Measurements from ENCODE around the gene CACNA1D. TPM values are rescaled to one million over a fixed set of nuclear protein-coding genes. Genes with fewer than 3 reads are reported as not detected.

Gene CACNA1D
- total and polyA plus RNA-seq, 5 donors from 2014 or later = 0.03 to 0.44 TPM; not detected in 3

- peaks cover 5% of the 10 kb centered on the region for H3K27me3 Mint-ChIP-seq
- no peak overlapping the region for H3K27ac Mint-ChIP-seq
- H3K9me3 Mint-ChIP-seq = no peaks in the 10 kb centered on the region
- ATAC-seq (ENCODE audit: low read depth in 2 of 2) = no peak
- no peak overlapping the region for H3K27ac ChIP-seq (ENCODE audit: insufficient read depth, low read length, poor library complexity, severe bottlenecking)
- H3K27me3 ChIP-seq (ENCODE audit: control insufficient read depth, insufficient read depth, low read length) = peaks cover 2% of the 10 kb centered on the region
- no peaks in the 10 kb centered on the region for H3K9me3 ChIP-seq (ENCODE audit: control insufficient read depth in 2 of 2, low read length in 2 of 2)
- no peak for DNase-seq
- no peaks in the 10 kb centered on the region for H3K36me3 ChIP-seq (ENCODE audit: control insufficient read depth, insufficient read depth, low read length)
- no peaks in the 10 kb centered on the region for H3K4me1 ChIP-seq (ENCODE audit: control insufficient read depth, insufficient read depth, low read length, poor library complexity, severe bottlenecking)
- H3K4me1 Mint-ChIP-seq = no peaks in the 10 kb centered on the region
- H3K4me3 Mint-ChIP-seq = no peak overlapping the region
- H3K4me3 ChIP-seq (ENCODE audit: low read depth, low read length) = no peak overlapping the region
- no peaks in the 10 kb centered on the region for H3K36me3 Mint-ChIP-seq
These were observed 296.1 kb downstream of the CACNA1D start for GRCh38 chr3:53790470-53790869.

GRCh38 chr3:53791317-53791716 lies 296.9 kb downstream of the CACNA1D start:
- Mint-ChIP-seq H3K4me1 (no peaks in the 10 kb centered on the region), H3K9me3 (no peaks in the 10 kb centered on the region), H3K27me3 (peaks cover 8% of the 10 kb centered on the region), H3K4me3 (no peak overlapping the region), H3K36me3 (no peaks in the 10 kb centered on the region), H3K27ac (no peak overlapping the region)
- Histone ChIP-seq H3K9me3 (ENCODE audit: control insufficient read depth in 2 of 2, low read length in 2 of 2) (no peaks in the 10 kb centered on the region), H3K4me1 (ENCODE audit: control insufficient read depth, insufficient read depth, low read length, poor library complexity, severe bottlenecking) (no peaks in the 10 kb centered on the region), H3K36me3 (ENCODE audit: control insufficient read depth, insufficient read depth, low read length) (no peaks in the 10 kb centered on the region), H3K27me3 (ENCODE audit: control insufficient read depth, insufficient read depth, low read length) (peaks cover 2% of the 10 kb centered on the region), H3K4me3 (ENCODE audit: low read depth, low read length) (no peak overlapping the region), H3K27ac (ENCODE audit: insufficient read depth, low read length, poor library complexity, severe bottlenecking) (no peak overlapping the region)
- DNase-seq (no peak), ATAC-seq (ENCODE audit: low read depth in 2 of 2) (no peak)

- Mint-ChIP-seq H3K36me3 (no peaks in the 10 kb centered on the region), H3K9me3 (no peaks in the 10 kb centered on the region), H3K4me1 (no peaks in the 10 kb centered on the region), H3K4me3 (no peak overlapping the region), H3K27me3 (peaks cover 11% of the 10 kb centered on the region), H3K27ac (no peak overlapping the region)
- H3K27me3 ChIP-seq (ENCODE audit: control insufficient read depth, insufficient read depth, low read length) = peaks cover 2% of the 10 kb centered on the region
- DNase-seq (no peak), ATAC-seq (ENCODE audit: low read depth in 2 of 2) (no peak)
- no peaks in the 10 kb centered on the region for H3K36me3 ChIP-seq (ENCODE audit: control insufficient read depth, insufficient read depth, low read length)
- H3K9me3 ChIP-seq (ENCODE audit: control insufficient read depth in 2 of 2, low read length in 2 of 2) = no peaks in the 10 kb centered on the region
- H3K4me1 ChIP-seq (ENCODE audit: control insufficient read depth, insufficient read depth, low read length, poor library complexity, severe bottlenecking) = no peaks in the 10 kb centered on the region
- H3K4me3 ChIP-seq (ENCODE audit: low read depth, low read length) = no peak overlapping the region
- no peak overlapping the region for H3K27ac ChIP-seq (ENCODE audit: insufficient read depth, low read length, poor library complexity, severe bottlenecking)
These were observed 298.5 kb downstream of the CACNA1D start for GRCh38 chr3:53792866-53793265.

- Mint-ChIP-seq H3K9me3 (no peaks in the 10 kb centered on the region), H3K36me3 (no peaks in the 10 kb centered on the region), H3K4me1 (no peaks in the 10 kb centered on the region), H3K4me3 (no peak overlapping the region), H3K27ac (no peak overlapping the region), H3K27me3 (peaks cover 11% of the 10 kb centered on the region)
- H3K4me3 ChIP-seq (ENCODE audit: low read depth, low read length) = no peak overlapping the region
- no peaks in the 10 kb centered on the region for H3K4me1 ChIP-seq (ENCODE audit: control insufficient read depth, insufficient read depth, low read length, poor library complexity, severe bottlenecking)
- H3K27ac ChIP-seq (ENCODE audit: insufficient read depth, low read length, poor library complexity, severe bottlenecking) = no peak overlapping the region
- no peak for ATAC-seq (ENCODE audit: low read depth in 2 of 2)
- no peaks in the 10 kb centered on the region for H3K9me3 ChIP-seq (ENCODE audit: control insufficient read depth in 2 of 2, low read length in 2 of 2)
- H3K27me3 ChIP-seq (ENCODE audit: control insufficient read depth, insufficient read depth, low read length) = peaks cover 2% of the 10 kb centered on the region
- DNase-seq = no peak
- no peaks in the 10 kb centered on the region for H3K36me3 ChIP-seq (ENCODE audit: control insufficient read depth, insufficient read depth, low read length)
These were observed 300.2 kb downstream of the CACNA1D start for GRCh38 chr3:53794597-53794996.

GRCh38 chr3:53795176-53795575 lies 300.8 kb downstream of the CACNA1D start:
- no peak for ATAC-seq (ENCODE audit: low read depth in 2 of 2)
- Mint-ChIP-seq H3K27me3 (peaks cover 11% of the 10 kb centered on the region), H3K9me3 (no peaks in the 10 kb centered on the region), H3K4me1 (no peaks in the 10 kb centered on the region), H3K36me3 (no peaks in the 10 kb centered on the region), H3K4me3 (no peak overlapping the region), H3K27ac (no peak overlapping the region)
- H3K36me3 ChIP-seq (ENCODE audit: control insufficient read depth, insufficient read depth, low read length) = no peaks in the 10 kb centered on the region
- no peak overlapping the region for H3K4me3 ChIP-seq (ENCODE audit: low read depth, low read length)
- DNase-seq = no peak
- no peak overlapping the region for H3K27ac ChIP-seq (ENCODE audit: insufficient read depth, low read length, poor library complexity, severe bottlenecking)
- H3K9me3 ChIP-seq (ENCODE audit: control insufficient read depth in 2 of 2, low read length in 2 of 2) = no peaks in the 10 kb centered on the region
- peaks cover 2% of the 10 kb centered on the region for H3K27me3 ChIP-seq (ENCODE audit: control insufficient read depth, insufficient read depth, low read length)
- no peaks in the 10 kb centered on the region for H3K4me1 ChIP-seq (ENCODE audit: control insufficient read depth, insufficient read depth, low read length, poor library complexity, severe bottlenecking)

GRCh38 chr3:53795789-53796560 lies 301.6 kb downstream of the CACNA1D start:
- DNase-seq (no peak), ATAC-seq (ENCODE audit: low read depth in 2 of 2) (no peak)
- Histone ChIP-seq H3K36me3 (ENCODE audit: control insufficient read depth, insufficient read depth, low read length) (no peaks in the 10 kb centered on the region), H3K4me1 (ENCODE audit: control insufficient read depth, insufficient read depth, low read length, poor library complexity, severe bottlenecking) (no peaks in the 10 kb centered on the region), H3K9me3 (ENCODE audit: control insufficient read depth in 2 of 2, low read length in 2 of 2) (no peaks in the 10 kb centered on the region), H3K27ac (ENCODE audit: insufficient read depth, low read length, poor library complexity, severe bottlenecking) (no peak overlapping the region), H3K27me3 (ENCODE audit: control insufficient read depth, insufficient read depth, low read length) (peaks cover 2% of the 10 kb centered on the region), H3K4me3 (ENCODE audit: low read depth, low read length) (no peak overlapping the region)
- no peaks in the 10 kb centered on the region for H3K4me1 Mint-ChIP-seq
- no peak overlapping the region for H3K4me3 Mint-ChIP-seq
- H3K27me3 Mint-ChIP-seq = peaks cover 11% of the 10 kb centered on the region
- no peaks in the 10 kb centered on the region for H3K36me3 Mint-ChIP-seq
- H3K27ac Mint-ChIP-seq = no peak overlapping the region
- no peaks in the 10 kb centered on the region for H3K9me3 Mint-ChIP-seq

GRCh38 chr3:53798144-53798543 lies 303.7 kb downstream of the CACNA1D start:
- ATAC-seq (ENCODE audit: low read depth in 2 of 2) = no peak

GRCh38 chr3:53799338-53799865 lies 305.0 kb downstream of the CACNA1D start:
- no peaks in the 10 kb centered on the region for H3K4me1 Mint-ChIP-seq
- no peak for DNase-seq

More at GRCh38 chr3:53798144-53798543, 303.7 kb downstream of the CACNA1D start:
- Mint-ChIP-seq H3K9me3 (no peaks in the 10 kb centered on the region), H3K4me3 (no peak overlapping the region), H3K27ac (no peak overlapping the region), H3K36me3 (no peaks in the 10 kb centered on the region), H3K4me1 (no peaks in the 10 kb centered on the region), H3K27me3 (peaks cover 15% of the 10 kb centered on the region)
- Histone ChIP-seq H3K27ac (ENCODE audit: insufficient read depth, low read length, poor library complexity, severe bottlenecking) (no peak overlapping the region), H3K4me1 (ENCODE audit: control insufficient read depth, insufficient read depth, low read length, poor library complexity, severe bottlenecking) (no peaks in the 10 kb centered on the region), H3K4me3 (ENCODE audit: low read depth, low read length) (no peak overlapping the region), H3K27me3 (ENCODE audit: control insufficient read depth, insufficient read depth, low read length) (no peaks in the 10 kb centered on the region), H3K9me3 (ENCODE audit: control insufficient read depth in 2 of 2, low read length in 2 of 2) (no peaks in the 10 kb centered on the region), H3K36me3 (ENCODE audit: control insufficient read depth, insufficient read depth, low read length) (no peaks in the 10 kb centered on the region)
- DNase-seq = no peak

More at GRCh38 chr3:53799338-53799865, 305.0 kb downstream of the CACNA1D start:
- H3K27me3 Mint-ChIP-seq = peaks cover 21% of the 10 kb centered on the region
- no peak for ATAC-seq (ENCODE audit: low read depth in 2 of 2)
- H3K27ac ChIP-seq (ENCODE audit: insufficient read depth, low read length, poor library complexity, severe bottlenecking) = no peak overlapping the region
- no peaks in the 10 kb centered on the region for H3K9me3 Mint-ChIP-seq
- H3K4me3 Mint-ChIP-seq = no peak overlapping the region
- no peak overlapping the region for H3K4me3 ChIP-seq (ENCODE audit: low read depth, low read length)
- H3K27me3 ChIP-seq (ENCODE audit: control insufficient read depth, insufficient read depth, low read length) = no peaks in the 10 kb centered on the region
- no peaks in the 10 kb centered on the region for H3K36me3 Mint-ChIP-seq
- H3K27ac Mint-ChIP-seq = no peak overlapping the region
- H3K9me3 ChIP-seq (ENCODE audit: control insufficient read depth in 2 of 2, low read length in 2 of 2) = no peaks in the 10 kb centered on the region
- no peaks in the 10 kb centered on the region for H3K36me3 ChIP-seq (ENCODE audit: control insufficient read depth, insufficient read depth, low read length)
- H3K4me1 ChIP-seq (ENCODE audit: control insufficient read depth, insufficient read depth, low read length, poor library complexity, severe bottlenecking) = no peaks in the 10 kb centered on the region
